Measurements from ENCODE around the gene DUOXA1.

DUOXA1 gene

GRCh38 chr15:45162771-45163507, 33.3 kb upstream of the DUOXA1 start:
- Mint-ChIP-seq H3K36me3 (peaks cover 8 to 11% of the 10 kb centered on the region in 2 donors), H3K4me1 (peaks cover 25 to 47% of the 10 kb centered on the region in 2 donors), H3K4me3 (no peak overlapping the region)

GRCh38 chr15:45161666-45162065, 32.0 kb upstream of the DUOXA1 start:
- no peak overlapping the region for H3K27ac Mint-ChIP-seq

More at GRCh38 chr15:45162771-45163507, 33.3 kb upstream of the DUOXA1 start:
- DNase-seq (peak; percentile 46), ATAC-seq (replicated peaks) (peak; percentile 28 to 41)
- H3K27me3 Mint-ChIP-seq: no peaks in the 10 kb centered on the region
- peak overlapping the region; percentile 68 for H3K27ac Mint-ChIP-seq
- no peaks in the 10 kb centered on the region for H3K9me3 Mint-ChIP-seq

GRCh38 chr15:45157974-45158373, 28.3 kb upstream of the DUOXA1 start:
- peaks cover 9 to 11% of the 10 kb centered on the region in 2 donors for H3K4me1 Mint-ChIP-seq
- no peak overlapping the region for H3K4me3 Mint-ChIP-seq
- no peak overlapping the region for H3K27ac Mint-ChIP-seq
- ATAC-seq (replicated peaks) (no peak), DNase-seq (no peak)
- no peaks in the 10 kb centered on the region for H3K27me3 Mint-ChIP-seq
- peaks cover 10 to 11% of the 10 kb centered on the region in 2 donors for H3K36me3 Mint-ChIP-seq
- no peaks in the 10 kb centered on the region for H3K9me3 Mint-ChIP-seq

More at GRCh38 chr15:45161666-45162065, 32.0 kb upstream of the DUOXA1 start:
- H3K4me3 Mint-ChIP-seq: no peak overlapping the region
- peaks cover 24 to 40% of the 10 kb centered on the region in 2 donors for H3K4me1 Mint-ChIP-seq
- ATAC-seq (replicated peaks) (no peak), DNase-seq (no peak)
- H3K9me3 Mint-ChIP-seq: no peaks in the 10 kb centered on the region
- peaks cover 8 to 11% of the 10 kb centered on the region in 2 donors for H3K36me3 Mint-ChIP-seq
- no peaks in the 10 kb centered on the region for H3K27me3 Mint-ChIP-seq

- Mint-ChIP-seq H3K9me3 (no peaks in the 10 kb centered on the region), H3K36me3 (peaks cover 16 to 18% of the 10 kb centered on the region in 2 donors), H3K4me3 (no peak overlapping the region), H3K27ac (no peak overlapping the region), H3K27me3 (no peaks in the 10 kb centered on the region), H3K4me1 (peaks cover 5 to 6% of the 10 kb centered on the region in 2 donors)
- ATAC-seq (replicated peaks): no peak
- DNase-seq: no peak
These were observed 27.2 kb upstream of the DUOXA1 start for GRCh38 chr15:45156744-45157455.

- DNase-seq: no peak
- no peak for ATAC-seq (replicated peaks)
- no peak overlapping the region for H3K4me3 Mint-ChIP-seq
- H3K4me1 Mint-ChIP-seq: peaks cover 5 to 6% of the 10 kb centered on the region in 2 donors
- H3K27me3 Mint-ChIP-seq: no peaks in the 10 kb centered on the region
- peaks cover 14 to 17% of the 10 kb centered on the region in 2 donors for H3K36me3 Mint-ChIP-seq
- H3K9me3 Mint-ChIP-seq: no peaks in the 10 kb centered on the region
- H3K27ac Mint-ChIP-seq: no peak overlapping the region
These were observed 26.1 kb upstream of the DUOXA1 start for GRCh38 chr15:45155739-45156138.

GRCh38 chr15:45151998-45152828, 22.5 kb upstream of the DUOXA1 start:
- H3K9me3 Mint-ChIP-seq: no peaks in the 10 kb centered on the region
- H3K27ac Mint-ChIP-seq: peak overlapping the region; percentile 25
- ATAC-seq (replicated peaks): no peak
- no peak for DNase-seq
- H3K27me3 Mint-ChIP-seq: no peaks in the 10 kb centered on the region
- peaks cover 8 to 12% of the 10 kb centered on the region in 2 donors for H3K36me3 Mint-ChIP-seq
- H3K4me1 Mint-ChIP-seq: no peaks in the 10 kb centered on the region
- peak overlapping the region in 1 of 2 donors; percentile 37 for H3K4me3 Mint-ChIP-seq

GRCh38 chr15:45150997-45151396, 21.3 kb upstream of the DUOXA1 start:
- Mint-ChIP-seq H3K4me1 (no peaks in the 10 kb centered on the region), H3K27me3 (no peaks in the 10 kb centered on the region), H3K4me3 (no peak overlapping the region), H3K9me3 (no peaks in the 10 kb centered on the region), H3K27ac (no peak overlapping the region), H3K36me3 (peaks cover 8 to 10% of the 10 kb centered on the region in 2 donors)
- no peak for DNase-seq
- no peak for ATAC-seq (replicated peaks)

- no peaks in the 10 kb centered on the region for H3K9me3 Mint-ChIP-seq
- no peak overlapping the region for H3K27ac Mint-ChIP-seq
- no peaks in the 10 kb centered on the region for H3K4me1 Mint-ChIP-seq
These were observed 20.8 kb upstream of the DUOXA1 start for GRCh38 chr15:45150481-45150880.

GRCh38 chr15:45149060-45149459, 19.4 kb upstream of the DUOXA1 start:
- H3K27me3 Mint-ChIP-seq: peaks cover 0 to 5% of the 10 kb centered on the region in 2 donors
- ATAC-seq (replicated peaks) (no peak), DNase-seq (no peak)
- H3K9me3 Mint-ChIP-seq: no peaks in the 10 kb centered on the region
- no peak overlapping the region for H3K4me3 Mint-ChIP-seq
- H3K36me3 Mint-ChIP-seq: peaks cover 8 to 10% of the 10 kb centered on the region in 2 donors
- H3K27ac Mint-ChIP-seq: no peak overlapping the region
- no peaks in the 10 kb centered on the region for H3K4me1 Mint-ChIP-seq

More at GRCh38 chr15:45150481-45150880, 20.8 kb upstream of the DUOXA1 start:
- H3K27me3 Mint-ChIP-seq: no peaks in the 10 kb centered on the region
- ATAC-seq (replicated peaks): no peak
- DNase-seq: no peak
- H3K4me3 Mint-ChIP-seq: no peak overlapping the region
- H3K36me3 Mint-ChIP-seq: peaks cover 8 to 10% of the 10 kb centered on the region in 2 donors

- Mint-ChIP-seq H3K4me3 (no peak overlapping the region), H3K27ac (no peak overlapping the region), H3K4me1 (no peaks in the 10 kb centered on the region), H3K27me3 (peaks cover 0 to 5% of the 10 kb centered on the region in 2 donors), H3K36me3 (peaks cover 8 to 10% of the 10 kb centered on the region in 2 donors), H3K9me3 (no peaks in the 10 kb centered on the region)
- DNase-seq (no peak), ATAC-seq (replicated peaks) (no peak)
These were observed 18.7 kb upstream of the DUOXA1 start for GRCh38 chr15:45148076-45149059.

- DNase-seq (no peak), ATAC-seq (replicated peaks) (no peak)
- no peaks in the 10 kb centered on the region for H3K9me3 Mint-ChIP-seq
- peaks cover 7 to 8% of the 10 kb centered on the region in 2 donors for H3K36me3 Mint-ChIP-seq
- H3K4me1 Mint-ChIP-seq: no peaks in the 10 kb centered on the region
- H3K27me3 Mint-ChIP-seq: peaks cover 0 to 5% of the 10 kb centered on the region in 2 donors
- H3K4me3 Mint-ChIP-seq: no peak overlapping the region
- no peak overlapping the region for H3K27ac Mint-ChIP-seq
These were observed 17.9 kb upstream of the DUOXA1 start for GRCh38 chr15:45147606-45148005.

- no peak for DNase-seq
- H3K36me3 Mint-ChIP-seq: peaks cover 0 to 1% of the 10 kb centered on the region in 2 donors
- ATAC-seq (replicated peaks): no peak
- no peak overlapping the region for H3K27ac Mint-ChIP-seq
- no peaks in the 10 kb centered on the region for H3K4me1 Mint-ChIP-seq
- peaks cover 2 to 12% of the 10 kb centered on the region in 2 donors for H3K27me3 Mint-ChIP-seq
- no peaks in the 10 kb centered on the region for H3K9me3 Mint-ChIP-seq
- no peak overlapping the region for H3K4me3 Mint-ChIP-seq
These were observed 16.7 kb upstream of the DUOXA1 start for GRCh38 chr15:45146405-45146804.

GRCh38 chr15:45144775-45145174, 15.1 kb upstream of the DUOXA1 start:
- Mint-ChIP-seq H3K27me3 (peaks cover 4 to 12% of the 10 kb centered on the region in 2 donors), H3K4me1 (no peaks in the 10 kb centered on the region), H3K27ac (peak overlapping the region; percentile 63), H3K4me3 (no peak overlapping the region), H3K9me3 (no peaks in the 10 kb centered on the region), H3K36me3 (peaks cover 0 to 3% of the 10 kb centered on the region in 2 donors)
- ATAC-seq (replicated peaks) (no peak), DNase-seq (no peak)

All from stimulated activated naive B cell treated with anti-CD40 and anti-IgM and Interleukin-4, amounts not matched to agents 10 μg/mL and 1 μg/mL and 100 μg/mL, for 72 hours (primary cell).